Measurements from ENCODE around the gene CDH4. TPM values are rescaled to one million over a fixed set of nuclear protein-coding genes. Genes with fewer than 3 reads are reported as not detected.

Gene CDH4
- total and polyA plus RNA-seq, 9 of the 15 experiments (the other 6 are each of a cell fraction or from before 2014, with no cell fraction given), result 0.04 TPM; not detected in 8

GRCh38 chr20:61819574-61819846, 567.4 kb downstream of the CDH4 start (continued):
- TF ChIP-seq SOX6 (IDR thresholded peaks at IDR 0.05) (no peak), ATF6 (CRISPR knock-in tag; IDR thresholded peaks at IDR 0.05) (no peak), CLOCK (CRISPR knock-in tag; IDR thresholded peaks at IDR 0.05; ENCODE audit: borderline replicate concordance) (no peak)
- TF ChIP-seq, protein P1, sequence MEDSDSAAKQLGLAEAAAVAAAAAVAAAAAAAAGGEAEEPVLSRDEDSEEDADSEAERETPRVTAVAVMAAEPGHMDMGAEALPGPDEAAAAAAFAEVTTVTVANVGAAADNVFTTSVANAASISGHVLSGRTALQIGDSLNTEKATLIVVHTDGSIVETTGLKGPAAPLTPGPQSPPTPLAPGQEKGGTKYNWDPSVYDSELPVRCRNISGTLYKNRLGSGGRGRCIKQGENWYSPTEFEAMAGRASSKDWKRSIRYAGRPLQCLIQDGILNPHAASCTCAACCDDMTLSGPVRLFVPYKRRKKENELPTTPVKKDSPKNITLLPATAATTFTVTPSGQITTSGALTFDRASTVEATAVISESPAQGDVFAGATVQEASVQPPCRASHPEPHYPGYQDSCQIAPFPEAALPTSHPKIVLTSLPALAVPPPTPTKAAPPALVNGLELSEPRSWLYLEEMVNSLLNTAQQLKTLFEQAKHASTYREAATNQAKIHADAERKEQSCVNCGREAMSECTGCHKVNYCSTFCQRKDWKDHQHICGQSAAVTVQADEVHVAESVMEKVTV (CRISPR knock-in tag; IDR thresholded peaks at IDR 0.05), result no peak
